ENCODE measurements around the gene ASCC3. TPM values are rescaled to one million over a fixed set of nuclear protein-coding genes. Genes with fewer than 3 reads are reported as not detected.

ASCC3 gene
- total RNA-seq, 1 donor from 2014 or later = 47.8 TPM

GRCh38 chr6:100886076-100886475, 4.9 kb upstream of the ASCC3 start:
- no peak overlapping the region for H3K27ac Mint-ChIP-seq
- ATAC-seq (ENCODE audit: low read depth) (no peak), DNase-seq (no peak)
- H3K4me1 Mint-ChIP-seq = peaks cover 10% of the 10 kb centered on the region
- H3K4me3 Mint-ChIP-seq = no peak overlapping the region
- no peaks in the 10 kb centered on the region for H3K9me3 Mint-ChIP-seq
- ChIA-PET POLR2A (no interaction called here), CTCF (no interaction called here)
- no peak for TF ChIP-seq CTCF (IDR thresholded peaks at IDR 0.05)
- no peaks in the 10 kb centered on the region for H3K27me3 Mint-ChIP-seq
- peaks cover 3% of the 10 kb centered on the region for H3K36me3 Mint-ChIP-seq (ENCODE audit: low read depth)
- intact Hi-C loops (cut with micrococcal nuclease) = loop anchor here (10.0 kb wide), 1 partner anchor 1941 kb away; the partner anchor contains the start of gene FBXL4

- H3K36me3 Mint-ChIP-seq (ENCODE audit: low read depth) = peaks cover 8% of the 10 kb centered on the region
- H3K27ac Mint-ChIP-seq = no peak overlapping the region
- intact Hi-C loops (cut with micrococcal nuclease) = loop anchor here (5.0 to 10.0 kb wide), 4 partner anchors 86 to 1939 kb away; partner anchors contain the start of gene FBXL4
- peaks cover 30% of the 10 kb centered on the region for H3K4me1 Mint-ChIP-seq
- no peaks in the 10 kb centered on the region for H3K27me3 Mint-ChIP-seq
- POLR2A ChIA-PET = no interaction called here
- TF ChIP-seq CTCF (IDR thresholded peaks at IDR 0.05) = no peak
- ATAC-seq (ENCODE audit: low read depth) (no peak), DNase-seq (no peak)
- no peak overlapping the region for H3K4me3 Mint-ChIP-seq
- H3K9me3 Mint-ChIP-seq = no peaks in the 10 kb centered on the region
- CTCF ChIA-PET = no interaction called here
Measured at GRCh38 chr6:100883347-100883746, 2.2 kb upstream of the ASCC3 start.

GRCh38 chr6:100881707-100882040, 545 bp upstream of the ASCC3 start:
- POLR2A ChIA-PET = interaction anchor here (1.0 to 1.7 kb wide), 3 partner anchors 151 to 1488 kb away, joined by 3 to 6 read pairs (median 3); partner anchors contain the start of gene COQ3
- CTCF ChIA-PET = no interaction called here
- DNase-seq (no peak), ATAC-seq (ENCODE audit: low read depth) (no peak)
- peak overlapping the region; percentile 97 for H3K27ac Mint-ChIP-seq
- no peaks in the 10 kb centered on the region for H3K9me3 Mint-ChIP-seq
- H3K27me3 Mint-ChIP-seq = no peaks in the 10 kb centered on the region
- TF ChIP-seq CTCF (IDR thresholded peaks at IDR 0.05) = no peak
- peak overlapping the region; percentile 100 for H3K4me3 Mint-ChIP-seq
- intact Hi-C loops (cut with micrococcal nuclease) = loop anchor here (2.0 to 10.0 kb wide), 5 partner anchors 84 to 1937 kb away; partner anchors contain the start of genes FBXL4 and PNISR
- H3K4me1 Mint-ChIP-seq = peaks cover 32% of the 10 kb centered on the region
- peaks cover 8% of the 10 kb centered on the region for H3K36me3 Mint-ChIP-seq (ENCODE audit: low read depth)

DNA sequence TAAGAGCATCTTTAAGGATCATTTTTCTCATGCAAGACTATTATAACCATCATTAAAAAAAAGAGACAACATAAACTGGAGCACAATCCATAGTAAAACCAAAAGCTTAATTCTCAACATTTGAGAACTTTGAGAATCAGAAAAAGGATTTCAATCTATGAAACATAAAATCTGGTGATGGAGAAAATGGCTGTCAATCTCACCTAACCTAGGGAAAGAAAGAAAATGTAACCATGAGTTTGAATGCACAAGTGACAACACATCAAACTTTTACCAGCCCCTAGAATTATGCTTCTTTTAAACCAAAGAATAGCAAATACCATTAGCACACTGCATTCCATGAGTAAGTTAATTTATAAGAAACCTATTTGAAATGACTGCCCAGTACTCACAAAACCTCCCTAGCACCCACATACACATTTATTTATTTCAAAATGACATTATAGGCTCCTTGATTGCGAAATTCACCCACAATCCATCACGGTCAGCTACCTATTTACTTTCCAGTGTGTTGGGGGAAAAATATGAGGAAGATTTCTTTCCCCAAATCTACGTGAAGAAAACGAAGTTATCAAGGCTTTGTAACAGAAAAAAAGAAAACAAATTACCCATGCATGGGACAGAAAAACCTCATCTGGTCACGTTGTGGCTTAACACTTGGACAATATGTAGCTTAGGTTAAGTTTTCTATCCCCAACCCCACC, 828 bp downstream of the ASCC3 start:
- POLR2A ChIA-PET = interaction anchor here (0.6 to 1.7 kb wide), 3 partner anchors 150 to 1455 kb away, joined by 3 to 6 read pairs (median 3); no protein-coding TSS in a partner anchor
- CTCF ChIA-PET = interaction anchor here (1.0 kb wide), 1 partner anchor 11 kb away, joined by 3 read pairs; no protein-coding TSS in a partner anchor
- ATAC-seq (ENCODE audit: low read depth) (no peak), DNase-seq (no peak)
- Mint-ChIP-seq H3K9me3 (no peaks in the 10 kb centered on the region), H3K27me3 (no peaks in the 10 kb centered on the region), H3K27ac (peak overlapping the region; percentile 97), H3K4me1 (peaks cover 41% of the 10 kb centered on the region), H3K36me3 (ENCODE audit: low read depth) (peaks cover 8% of the 10 kb centered on the region), H3K4me3 (peak overlapping the region; percentile 100)
- TF ChIP-seq CTCF (IDR thresholded peaks at IDR 0.05) = no peak
- intact Hi-C loops (cut with micrococcal nuclease) = loop anchor here (2.0 to 10.0 kb wide), 5 partner anchors 83 to 1936 kb away; partner anchors contain the start of genes FBXL4 and PNISR

GRCh38 chr6:100879317-100879716, 1.8 kb downstream of the ASCC3 start:
- H3K4me1 Mint-ChIP-seq = peaks cover 48% of the 10 kb centered on the region
- no peak for ATAC-seq (ENCODE audit: low read depth)

More at GRCh38 chr6:100879317-100879716, 1.8 kb downstream of the ASCC3 start:
- ChIA-PET POLR2A (no interaction called here), CTCF (no interaction called here)
- Mint-ChIP-seq H3K27me3 (no peaks in the 10 kb centered on the region), H3K36me3 (ENCODE audit: low read depth) (peaks cover 11% of the 10 kb centered on the region), H3K9me3 (no peaks in the 10 kb centered on the region), H3K4me3 (peak overlapping the region; percentile 32), H3K27ac (no peak overlapping the region)
- no peak for DNase-seq
- intact Hi-C loops (cut with micrococcal nuclease) = no loop called here
- TF ChIP-seq CTCF (IDR thresholded peaks at IDR 0.05) = no peak
